Subcutaneous adipose tissue (tissue), 4 donors: ENCODE measurements around the gene CAPN5. TPM values are rescaled to one million over a fixed set of nuclear protein-coding genes. Genes with fewer than 3 reads are reported as not detected.

Experiments
- CTCF ChIP-seq: fragments of 450-650 bp; IDR thresholded peaks from one replicate; pipeline ENCODE4 v1.5.1; 2016; ENCODE audit warnings: low read depth, mild to moderate bottlenecking, control low read depth, antibody characterized with exemption, moderate library complexity
- total RNA-seq, 4 donors: library from RNA; depleted of rRNA; stranded (reverse); fragments of >200 nt; gene quantifications; one replicate each; pipeline ENCODE4 v1.1.0, GENCODE V29; 2016

CAPN5 gene
- total RNA-seq, 4 donors from 2014 or later: 2.4 to 10.5 (median 3.3) TPM

- TF ChIP-seq CTCF: no peak
Observed at GRCh38 chr11:77159219-77159936, 92.6 kb downstream of the CAPN5 start.

- TF ChIP-seq CTCF: no peak
Observed at GRCh38 chr11:77159937-77160495, 93.2 kb downstream of the CAPN5 start.

GRCh38 chr11:77163271-77163670 is 96.5 kb downstream of the CAPN5 start:
- TF ChIP-seq CTCF: no peak

- TF ChIP-seq CTCF: no peak
Observed at GRCh38 chr11:77165066-77165465, 98.3 kb downstream of the CAPN5 start.

GRCh38 chr11:77166021-77166420 is 99.2 kb downstream of the CAPN5 start:
- TF ChIP-seq CTCF: no peak

GRCh38 chr11:77167111-77167626 is 100.4 kb downstream of the CAPN5 start:
- TF ChIP-seq CTCF: no peak

- TF ChIP-seq CTCF: no peak
Observed at GRCh38 chr11:77167791-77168190, 101.0 kb downstream of the CAPN5 start.
